SK-N-MC (cell line): ENCODE measurements around the gene NFRKB.

Source experiments
- EZH2 ChIP-seq: fragments of 200-600 bp; sonication (generic); IDR thresholded peaks from one replicate; pipeline ENCODE4 v1.6.1; 2017; ENCODE audit warnings: antibody characterized with exemption
- POLR2AphosphoS5 ChIP-seq: IDR thresholded peaks from 2 replicates; pipeline ENCODE4 v1.6.1; 2012; ENCODE audit warnings: mild to moderate bottlenecking, low read depth, low read length, borderline replicate concordance

GRCh38 chr11:129846508-129847335, 48.7 kb downstream of the NFRKB start:
- TF ChIP-seq POLR2AphosphoS5 = no peak
- no peak for TF ChIP-seq EZH2
